SU-DHL-6 (cell line): ENCODE measurements around the gene NOTCH2.
"Not testable (repeated sequence)": the region's sequence is repeated elsewhere in the genome, so short reads cannot be mapped to it uniquely, and the experiment has no call there.

Experiments used
- H2AFZ ChIP-seq: fragments of 200-600 bp; sonication (generic); 2 replicates; pipeline ENCODE4 v1.6.1; 2014; ENCODE audit warnings: low read depth, mild to moderate bottlenecking, moderate library complexity, mixed read lengths, antibody characterized with exemption, low read length; ENCODE audit not compliant: severe bottlenecking
- H3F3A ChIP-seq: fragments of 200-600 bp; shearing (Covaris generic); 2 replicates; pipeline ENCODE4 v1.6.0; 2016; ENCODE audit warnings: antibody characterized with exemption, mild to moderate bottlenecking; ENCODE audit not compliant: insufficient read depth
- H3K27ac ChIP-seq: fragments of 200-600 bp; sonication (generic); 2 replicates; pipeline ENCODE4 v1.5.1; 2016; ENCODE audit warnings: low read depth, mild to moderate bottlenecking, low read length, moderate library complexity, mixed read lengths
- H3K27me3 ChIP-seq: fragments of 200-600 bp; sonication (generic), shearing (Covaris generic); 2 replicates; pipeline ENCODE4 v1.6.0; 2014; ENCODE audit warnings: mild to moderate bottlenecking, low read length
- H3K36me3 ChIP-seq: fragments of 200-600 bp; sonication (generic); 2 replicates; pipeline ENCODE4 v1.6.1; 2014; ENCODE audit warnings: mild to moderate bottlenecking, low read length, mixed read lengths
- H3K4me2 ChIP-seq: fragments of 300-600, 200-600 bp; shearing (Covaris generic), sonication (generic); 2 replicates; pipeline ENCODE4 v1.6.0; 2014; ENCODE audit warnings: low read length, low read depth, mild to moderate bottlenecking; ENCODE audit not compliant: poor library complexity, severe bottlenecking
- H3K4me3 ChIP-seq: fragments of 200-600 bp; sonication (generic); 2 replicates; pipeline ENCODE4 v1.5.1; 2014; ENCODE audit warnings: antibody characterized with exemption, low read length, mild to moderate bottlenecking, mixed read lengths; ENCODE audit not compliant: insufficient read depth, poor library complexity, severe bottlenecking
- H3K79me2 ChIP-seq: fragments of 200-600 bp; sonication (generic); 2 replicates; pipeline ENCODE4 v1.6.1; 2014; ENCODE audit warnings: mild to moderate bottlenecking, low read length, moderate library complexity; ENCODE audit not compliant: insufficient read depth
- H3K9ac ChIP-seq: fragments of 200-600 bp; sonication (generic); 2 replicates; pipeline ENCODE4 v1.7.0; 2014; ENCODE audit warnings: mild to moderate bottlenecking, low read length
- H3K9me2 ChIP-seq: fragments of 200-600 bp; sonication (generic); replicated peaks from 2 replicates; pipeline ENCODE4 v1.6.1; 2014; ENCODE audit warnings: low read length; ENCODE audit not compliant: insufficient read depth
- H3K9me3 ChIP-seq: fragments of 200-600 bp; sonication (generic); 2 replicates; pipeline ENCODE4 v1.6.1; 2014; ENCODE audit warnings: low read length, mixed read lengths; ENCODE audit not compliant: insufficient read depth
- H4K20me1 ChIP-seq: fragments of 200-600 bp; sonication (generic); 2 replicates; pipeline ENCODE4 v1.6.1; 2014; ENCODE audit warnings: low read depth, mild to moderate bottlenecking, antibody characterized with exemption, low read length, moderate library complexity, mixed read lengths

Gene NOTCH2

GRCh38 chr1:120109180-120109579 is 39.7 kb upstream of the NOTCH2 start:
- not testable (repeated sequence) for H3K4me3 ChIP-seq, H3K27ac ChIP-seq, H3K27me3 ChIP-seq, H2AFZ ChIP-seq, H3F3A ChIP-seq, H4K20me1 ChIP-seq, H3K9ac ChIP-seq, H3K9me2 ChIP-seq, H3K36me3 ChIP-seq, H3K79me2 ChIP-seq, H3K9me3 ChIP-seq, H3K4me2 ChIP-seq

GRCh38 chr1:120105288-120105687 is 35.8 kb upstream of the NOTCH2 start:
- not testable (repeated sequence) for H3F3A ChIP-seq, H3K36me3 ChIP-seq, H3K27me3 ChIP-seq, H3K4me3 ChIP-seq, H3K4me2 ChIP-seq, H3K9me3 ChIP-seq, H3K9ac ChIP-seq, H2AFZ ChIP-seq, H3K9me2 ChIP-seq, H3K27ac ChIP-seq, H4K20me1 ChIP-seq, H3K79me2 ChIP-seq

DNA sequence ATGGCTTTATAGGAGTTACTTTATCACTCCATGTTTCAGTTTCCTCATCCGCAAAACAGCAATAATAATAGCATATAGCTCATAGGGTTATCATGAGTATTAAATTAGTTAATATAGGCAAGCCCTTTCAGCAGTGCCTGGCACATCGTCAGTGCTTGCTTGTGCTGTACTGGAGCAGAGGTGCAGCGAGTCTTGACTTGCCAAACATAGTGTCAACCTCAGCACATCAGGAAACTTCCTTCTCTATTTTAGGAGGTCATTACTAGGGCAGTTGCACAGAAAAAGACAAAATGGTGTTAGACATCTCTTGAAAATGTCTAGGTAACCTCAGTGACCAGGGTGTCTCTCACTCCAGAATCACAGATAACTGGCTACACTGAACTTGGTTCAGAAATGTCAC is 34.3 kb upstream of the NOTCH2 start:
- H3F3A ChIP-seq, H3K9ac ChIP-seq, H4K20me1 ChIP-seq, H3K9me2 ChIP-seq, H3K4me3 ChIP-seq, H3K27me3 ChIP-seq, H2AFZ ChIP-seq, H3K27ac ChIP-seq, H3K9me3 ChIP-seq, H3K4me2 ChIP-seq, H3K36me3 ChIP-seq, H3K79me2 ChIP-seq: not testable (repeated sequence)

- H3F3A ChIP-seq, H3K27me3 ChIP-seq, H3K36me3 ChIP-seq, H2AFZ ChIP-seq, H3K4me3 ChIP-seq, H4K20me1 ChIP-seq, H3K4me2 ChIP-seq, H3K9me2 ChIP-seq, H3K79me2 ChIP-seq, H3K27ac ChIP-seq, H3K9ac ChIP-seq, H3K9me3 ChIP-seq: not testable (repeated sequence)
Measured at GRCh38 chr1:120101593-120101992, 32.1 kb upstream of the NOTCH2 start.

GRCh38 chr1:120100590-120100989 is 31.1 kb upstream of the NOTCH2 start:
- not testable (repeated sequence) for H3K4me2 ChIP-seq, H2AFZ ChIP-seq, H3K4me3 ChIP-seq, H3K9ac ChIP-seq, H4K20me1 ChIP-seq, H3K27ac ChIP-seq, H3K9me2 ChIP-seq, H3K36me3 ChIP-seq, H3K27me3 ChIP-seq, H3F3A ChIP-seq, H3K79me2 ChIP-seq, H3K9me3 ChIP-seq

DNA sequence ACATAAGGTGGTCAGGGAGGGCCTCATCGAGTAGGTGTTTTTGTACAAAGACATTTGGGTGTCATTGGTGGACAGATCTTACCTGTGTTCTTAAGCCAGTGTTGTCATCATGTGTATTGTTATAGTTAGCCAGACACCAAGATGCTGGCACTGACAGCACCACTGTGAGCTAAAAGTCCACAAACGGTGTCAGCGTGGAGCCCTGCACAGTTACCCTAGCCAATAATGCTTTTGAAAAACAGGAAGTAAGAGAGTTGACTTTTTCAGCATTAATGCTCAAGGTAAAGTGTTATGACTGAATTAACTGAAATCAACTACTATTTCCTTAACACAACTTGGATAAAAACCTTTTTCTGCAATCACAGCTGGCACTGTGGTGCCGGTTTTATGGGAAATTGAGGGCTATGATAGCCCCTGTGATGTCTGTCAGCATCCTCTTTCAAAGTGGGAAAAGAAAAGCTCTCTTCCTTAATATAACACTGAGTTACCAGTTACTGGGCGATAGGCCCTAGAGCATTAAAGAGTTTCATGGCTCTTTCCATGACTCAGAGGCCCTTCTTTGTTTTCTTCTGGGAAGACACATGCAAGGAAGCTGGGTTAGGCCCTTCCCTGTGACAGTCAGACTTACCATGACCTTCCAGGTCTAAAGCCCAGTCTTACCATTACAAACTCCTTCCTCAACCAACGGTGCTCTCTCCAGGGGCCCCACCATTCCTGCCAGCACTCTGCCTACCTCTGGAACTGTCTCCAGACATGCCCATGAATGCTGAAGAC is 29.7 kb upstream of the NOTCH2 start:
- not testable (repeated sequence) for H3K4me2 ChIP-seq, H3K9me3 ChIP-seq, H3K27ac ChIP-seq, H3K4me3 ChIP-seq, H4K20me1 ChIP-seq, H2AFZ ChIP-seq, H3F3A ChIP-seq, H3K27me3 ChIP-seq, H3K9me2 ChIP-seq, H3K9ac ChIP-seq, H3K36me3 ChIP-seq, H3K79me2 ChIP-seq

DNA sequence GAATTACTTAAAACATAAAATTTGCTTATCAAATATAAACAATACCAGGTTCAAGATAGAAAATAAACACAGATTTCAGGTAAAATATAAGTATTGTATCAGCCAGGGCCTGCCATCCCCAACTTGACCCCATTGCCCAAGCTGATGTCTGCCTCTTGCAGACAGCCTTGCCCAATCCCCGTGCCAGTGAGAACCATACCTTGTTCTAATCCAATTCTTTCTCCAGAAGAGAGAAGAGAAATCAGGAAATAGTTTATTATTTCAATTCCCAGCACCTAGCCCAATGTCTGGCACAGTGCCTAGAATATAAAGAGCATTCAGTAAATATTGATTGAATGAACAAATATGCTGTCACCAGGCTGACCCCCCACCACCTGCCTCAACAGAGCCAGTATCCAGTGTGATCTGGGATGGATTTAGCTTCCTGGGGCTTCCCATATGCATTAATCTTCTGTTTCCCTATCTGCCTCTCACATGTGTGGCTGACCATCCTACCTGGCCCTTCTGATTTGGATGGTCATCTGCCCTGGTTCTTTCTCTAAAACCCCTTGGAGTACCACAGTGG is 27.6 kb upstream of the NOTCH2 start:
- H3K4me2 ChIP-seq, H3K9me2 ChIP-seq, H3F3A ChIP-seq, H4K20me1 ChIP-seq, H3K9me3 ChIP-seq, H3K36me3 ChIP-seq, H3K9ac ChIP-seq, H3K79me2 ChIP-seq, H3K27me3 ChIP-seq, H3K4me3 ChIP-seq, H3K27ac ChIP-seq, H2AFZ ChIP-seq: not testable (repeated sequence)

GRCh38 chr1:120093548-120094181 is 24.2 kb upstream of the NOTCH2 start:
- H3K4me2 ChIP-seq, H3K27me3 ChIP-seq, H3K36me3 ChIP-seq, H3K27ac ChIP-seq, H3K79me2 ChIP-seq, H3K9ac ChIP-seq, H4K20me1 ChIP-seq, H3K4me3 ChIP-seq, H3K9me3 ChIP-seq, H3K9me2 ChIP-seq, H2AFZ ChIP-seq, H3F3A ChIP-seq: not testable (repeated sequence)
